ENCODE measurements around the gene MSANTD2.

- TF ChIP-seq EZH2phosphoT487 (conservative IDR thresholded peaks at IDR 0.05; ENCODE audit: low read length) (no peak), CTCF (IDR thresholded peaks at IDR 0.05; ENCODE audit: insufficient read depth, low read length, poor library complexity, severe bottlenecking) (no peak)
Measured at GRCh38 chr11:124757320-124757719, 42.9 kb downstream of the MSANTD2 start.
